Ovary (tissue), 9 donors: Measurements from ENCODE around the gene C1orf87. TPM values are rescaled to one million over a fixed set of nuclear protein-coding genes. Genes with fewer than 3 reads are reported as not detected.

Source experiments
- DNase-seq, 5 donors: peaks; one replicate each; pipeline ENCODE4 v3.0.0-alpha.2; 2019 to 2020
- H3K27ac ChIP-seq, 2 donors: fragments of 200-600 bp; one replicate each; pipeline versions ENCODE4 v1.5.1 to v1.8.0; 2019 to 2022
- H3K27me3 ChIP-seq: fragments of 200-600 bp; one replicate; pipeline ENCODE4 v1.8.0; 2022
- H3K36me3 ChIP-seq: fragments of 200-600 bp; sonication (generic); one replicate; pipeline ENCODE4 v1.5.1; 2019
- H3K4me1 ChIP-seq: one replicate; pipeline ENCODE4 v1.8.1; 2013; ENCODE audit warnings: mild to moderate bottlenecking, moderate library complexity; ENCODE audit not compliant: insufficient read depth
- H3K4me3 ChIP-seq: fragments of 200-600 bp; sonication (generic); one replicate; pipeline ENCODE4 v1.5.1; 2017
- H3K9me3 ChIP-seq, 2 donors: fragments of 200-600 bp in 1 of 2; sonication (generic) in 1 of 2; one replicate each; pipeline versions ENCODE4 v1.5.1 to v1.8.1; 2013 to 2019; ENCODE audit warnings: mild to moderate bottlenecking in 1 of 2, moderate library complexity in 1 of 2
- EP300 ChIP-seq: sonication (generic); formaldehyde crosslinking; IDR thresholded peaks from one replicate; pipeline ENCODE4 v1.6.1; 2017; ENCODE audit warnings: antibody characterized with exemption
- POLR2A ChIP-seq: fragments of 450-650 bp; IDR thresholded peaks from one replicate; pipeline ENCODE4 v1.6.1; 2017; ENCODE audit warnings: antibody characterized with exemption, mild to moderate bottlenecking, moderate library complexity
- WGBS, 3 donors: extraction: QIAGEN DNeasy Blood & Tissue Kit in 1 of 3; methylation state at CpG; one replicate each; pipeline versions ENCODE4 v1.1.5 to v1.1.7; 2013 to 2017; 5-methylcytosine and 5-hydroxymethylcytosine counted together
- intact Hi-C, 4 donors: fragments of 100-400 bp; cut with DNase I; formaldehyde crosslinking; loops; one replicate each; pipeline versions ENCODE4 v1.11.0 to v1.15.1; 2022 to 2023
- polyA plus RNA-seq, 2 donors: library from polyadenylated mRNA; stranded (reverse); fragments of 200-250 nt in 1 of 2; fragments of 350-450 nt in 1 of 2; fragmentation: Illumina TruSeq in 1 of 2; extraction: RNeasy Lipid Tissue Mini Kit (QIAGEN cat#74804) in 1 of 2; gene quantifications; one replicate each; pipeline ENCODE4 v1.2.3, GENCODE V29; 2013 to 2014
- total RNA-seq, 7 donors: library from RNA; depleted of rRNA in 2 of 7; stranded (reverse); fragments of >200 nt in 2 of 7; fragmentation: NEBNext Ultra II Directional in 3 of 7; extraction: Animal tissue kit (Norgen Biotek cat#: 25700) in 3 of 7; gene quantifications; one replicate each; pipeline versions ENCODE4 v1.1.0 to v1.2.4, GENCODE V29; 2016 to 2023
- TF ChIP-seq, protein P1 (sequence below), 3 donors: fragments of 450-650 bp in 2 of 3; fragments of 200-600 bp in 1 of 3; IDR thresholded peaks; one replicate each; pipeline versions ENCODE4 v1.5.1 to v1.8.0; 2016 to 2022; ENCODE audit warnings: antibody characterized with exemption in 3 of 3, mild to moderate bottlenecking in 1 of 3
- donor health status: DM: no; HTN: no; CAD: no; lungs with moderate emphysema.
- donor health status: DM: no; HTN: no; CAD: no.
- donor health status: Bipolar disorder and iron deficiency.
- donor health status: DM: yes; HTN: yes; CAD: no.
- donor health status: DM: no; HTN: no; CAD: no.
- donor health status: DM: yes; HTN: yes; CAD: no.

Gene C1orf87
- total and polyA plus RNA-seq, 9 donors: 0.04 to 17.6 (median 0.72) TPM; not detected in 2

DNA sequence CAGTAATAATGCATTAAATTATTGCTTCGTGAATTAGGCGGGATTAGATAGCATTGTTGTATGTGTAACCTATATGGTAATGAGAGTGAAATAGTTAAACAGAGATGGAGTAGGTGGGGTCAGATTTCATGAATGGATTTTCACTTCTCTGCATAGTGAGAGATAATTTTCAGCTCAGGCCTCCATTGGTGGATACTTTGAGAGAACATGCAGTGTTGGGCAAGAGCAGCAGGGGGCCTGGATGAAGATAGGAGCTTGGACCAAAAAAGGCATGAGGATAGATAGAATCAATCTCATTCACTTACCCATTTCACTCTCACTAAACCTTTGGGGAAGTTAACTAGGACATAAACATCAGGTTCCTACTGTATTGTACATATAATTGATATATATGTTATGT is 39.5 kb upstream of the C1orf87 start:
- intact Hi-C loops: no loop called here
- Histone ChIP-seq H3K9me3 (no peaks in the 10 kb centered on the region), H3K4me1 (no peaks in the 10 kb centered on the region), H3K27me3 (no peaks in the 10 kb centered on the region), H3K27ac (no peak overlapping the region), H3K4me3 (no peak overlapping the region), H3K36me3 (no peaks in the 10 kb centered on the region)
- TF ChIP-seq POLR2A (no peak), EP300 (no peak)
- TF ChIP-seq, protein P1, sequence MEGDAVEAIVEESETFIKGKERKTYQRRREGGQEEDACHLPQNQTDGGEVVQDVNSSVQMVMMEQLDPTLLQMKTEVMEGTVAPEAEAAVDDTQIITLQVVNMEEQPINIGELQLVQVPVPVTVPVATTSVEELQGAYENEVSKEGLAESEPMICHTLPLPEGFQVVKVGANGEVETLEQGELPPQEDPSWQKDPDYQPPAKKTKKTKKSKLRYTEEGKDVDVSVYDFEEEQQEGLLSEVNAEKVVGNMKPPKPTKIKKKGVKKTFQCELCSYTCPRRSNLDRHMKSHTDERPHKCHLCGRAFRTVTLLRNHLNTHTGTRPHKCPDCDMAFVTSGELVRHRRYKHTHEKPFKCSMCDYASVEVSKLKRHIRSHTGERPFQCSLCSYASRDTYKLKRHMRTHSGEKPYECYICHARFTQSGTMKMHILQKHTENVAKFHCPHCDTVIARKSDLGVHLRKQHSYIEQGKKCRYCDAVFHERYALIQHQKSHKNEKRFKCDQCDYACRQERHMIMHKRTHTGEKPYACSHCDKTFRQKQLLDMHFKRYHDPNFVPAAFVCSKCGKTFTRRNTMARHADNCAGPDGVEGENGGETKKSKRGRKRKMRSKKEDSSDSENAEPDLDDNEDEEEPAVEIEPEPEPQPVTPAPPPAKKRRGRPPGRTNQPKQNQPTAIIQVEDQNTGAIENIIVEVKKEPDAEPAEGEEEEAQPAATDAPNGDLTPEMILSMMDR (IDR thresholded peaks at IDR 0.05): no peak
- DNase-seq: no peak
- 96 to 99% (median 97%) methylated on average over 2 of the region's 2 CpGs for WGBS, 3 donors

GRCh38 chr1:60111716-60112115 is 38.1 kb upstream of the C1orf87 start:
- no peak for TF ChIP-seq EP300
- TF ChIP-seq POLR2A: no peak
- TF ChIP-seq, protein P1 (IDR thresholded peaks at IDR 0.05): no peak
- 75 to 91% (median 89%) methylated on average over 1 of the region's 1 CpG for WGBS, 3 donors
- intact Hi-C loops: no loop called here

DNA sequence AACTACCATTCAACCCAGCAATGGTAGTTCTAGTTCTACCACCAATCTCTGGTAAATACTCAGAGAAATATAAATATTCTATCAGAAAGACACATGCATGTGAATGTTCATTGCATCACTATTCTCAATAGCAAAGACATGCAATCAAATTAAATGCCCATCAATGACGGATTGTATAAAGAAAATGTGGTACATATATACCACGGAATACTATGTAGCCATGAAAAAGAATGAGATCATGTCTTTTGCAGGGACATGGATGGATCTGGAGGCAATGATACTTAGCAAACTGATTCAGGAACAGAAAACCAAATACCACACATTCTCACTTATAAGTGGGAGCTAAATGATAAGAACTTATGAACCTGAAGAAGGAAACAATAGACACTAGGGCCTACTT is 37.5 kb upstream of the C1orf87 start:
- no peak for DNase-seq
- no peak for TF ChIP-seq POLR2A
- TF ChIP-seq EP300: no peak
- TF ChIP-seq, protein P1 (IDR thresholded peaks at IDR 0.05): no peak
- H3K4me3 ChIP-seq: no peak overlapping the region
- H3K27me3 ChIP-seq: no peaks in the 10 kb centered on the region
- no peaks in the 10 kb centered on the region for H3K36me3 ChIP-seq
- no peak overlapping the region for H3K27ac ChIP-seq
- H3K9me3 ChIP-seq: no peaks in the 10 kb centered on the region
- 92 to 96% (median 92%) methylated on average over 2 of the region's 2 CpGs for WGBS, 3 donors
- no peaks in the 10 kb centered on the region for H3K4me1 ChIP-seq
- intact Hi-C loops: no loop called here

More at GRCh38 chr1:60111716-60112115, 38.1 kb upstream of the C1orf87 start:
- H3K4me1 ChIP-seq: no peaks in the 10 kb centered on the region
- DNase-seq: no peak
- H3K9me3 ChIP-seq: no peaks in the 10 kb centered on the region
- no peaks in the 10 kb centered on the region for H3K27me3 ChIP-seq
- no peak overlapping the region for H3K4me3 ChIP-seq
- no peaks in the 10 kb centered on the region for H3K36me3 ChIP-seq
- no peak overlapping the region for H3K27ac ChIP-seq

- H3K9me3 ChIP-seq: no peaks in the 10 kb centered on the region
- no peak for TF ChIP-seq POLR2A
- TF ChIP-seq, protein P1 (IDR thresholded peaks at IDR 0.05): no peak
- TF ChIP-seq EP300: no peak
- H3K27ac ChIP-seq: no peak overlapping the region
- DNase-seq: no peak
- H3K4me3 ChIP-seq: no peak overlapping the region
- H3K36me3 ChIP-seq: no peaks in the 10 kb centered on the region
- whole genome bisulfite sequencing, 3 donors: 75 to 84% (median 81%) methylated on average over 3 of the region's 3 CpGs
- H3K4me1 ChIP-seq: no peaks in the 10 kb centered on the region
- intact Hi-C loops: no loop called here
- no peaks in the 10 kb centered on the region for H3K27me3 ChIP-seq
Observed at GRCh38 chr1:60108196-60108595, 34.6 kb upstream of the C1orf87 start.

GRCh38 chr1:60103186-60103585 is 29.6 kb upstream of the C1orf87 start:
- intact Hi-C loops: no loop called here
- Histone ChIP-seq H3K4me3 (no peak overlapping the region), H3K36me3 (no peaks in the 10 kb centered on the region), H3K27ac (no peak overlapping the region), H3K4me1 (no peaks in the 10 kb centered on the region), H3K9me3 (no peaks in the 10 kb centered on the region), H3K27me3 (no peaks in the 10 kb centered on the region)
- DNase-seq: no peak
- TF ChIP-seq EP300 (no peak), POLR2A (no peak)
- TF ChIP-seq, protein P1 (IDR thresholded peaks at IDR 0.05): no peak
- 23 to 37% (median 33%) methylated on average over 2 of the region's 2 CpGs for WGBS, 3 donors
